IPS-NIHi7 (cell line): ENCODE results near the gene CACNG1.

Experiments used
- DNase-seq: peaks from one replicate; pipeline ENCODE4 v3.0.0; 2012; ENCODE audit warnings: mixed read lengths; ENCODE audit errors: extremely low spot score

The CACNG1 gene

GRCh38 chr17:67051155-67051538 is 6.8 kb downstream of the CACNG1 start:
- DNase-seq = no peak

DNA sequence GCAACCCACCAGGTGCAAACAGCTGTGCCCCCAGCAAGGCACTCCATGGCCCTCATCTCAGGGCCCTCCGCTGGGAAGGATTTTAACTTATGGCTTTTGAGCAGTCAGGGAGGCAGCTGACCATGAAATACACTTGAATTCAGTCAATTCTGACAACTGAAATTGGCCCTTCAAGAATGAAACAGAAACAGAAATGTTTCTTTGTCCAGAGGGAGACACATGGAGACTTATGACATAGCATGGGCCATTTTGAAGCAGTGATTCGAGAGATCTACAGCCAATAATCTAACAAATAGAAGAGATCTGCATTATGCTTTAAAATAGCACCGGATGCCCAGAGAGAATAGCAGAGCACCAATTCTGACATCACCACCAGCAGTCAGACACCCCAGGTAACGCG is 7.5 kb downstream of the CACNG1 start:
- no peak for DNase-seq

- no peak for DNase-seq
Measured at GRCh38 chr17:67052720-67053437, 8.5 kb downstream of the CACNG1 start.

GRCh38 chr17:67053438-67054000 is 9.2 kb downstream of the CACNG1 start:
- DNase-seq = no peak

GRCh38 chr17:67054011-67054591 is 9.7 kb downstream of the CACNG1 start:
- DNase-seq = peak; percentile 10

- no peak for DNase-seq
Measured at GRCh38 chr17:67054608-67055007, 10.3 kb downstream of the CACNG1 start.

- no peak for DNase-seq
Measured at GRCh38 chr17:67055041-67055443, 10.7 kb downstream of the CACNG1 start.

- peak; percentile 20 for DNase-seq
Measured at GRCh38 chr17:67055811-67056745, 11.7 kb downstream of the CACNG1 start.

- DNase-seq = peak; percentile 16
Measured at GRCh38 chr17:67056746-67057490, 12.6 kb downstream of the CACNG1 start.

GRCh38 chr17:67058036-67058435 is 13.7 kb downstream of the CACNG1 start:
- no peak for DNase-seq

GRCh38 chr17:67059372-67059771 is 15.0 kb downstream of the CACNG1 start:
- no peak for DNase-seq

DNA sequence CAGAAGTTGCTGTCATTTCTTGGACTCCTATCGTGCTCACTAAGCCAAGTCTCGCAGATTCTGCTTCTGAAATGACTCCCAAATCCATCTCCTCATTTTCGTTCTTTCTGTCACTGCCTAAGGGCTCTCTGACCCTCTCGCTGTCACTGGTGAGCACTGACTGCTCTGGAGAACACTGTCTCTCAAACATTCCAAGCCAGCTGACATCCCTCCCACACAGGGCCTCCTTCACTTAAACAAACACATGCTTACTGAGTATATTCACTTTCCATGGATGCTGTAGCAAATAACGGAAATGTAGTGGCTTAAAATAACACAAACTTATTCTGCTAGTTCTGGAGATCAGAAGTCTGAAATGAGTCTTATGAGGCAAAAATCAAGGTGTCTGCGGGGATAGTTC is 18.8 kb downstream of the CACNG1 start:
- no peak for DNase-seq

GRCh38 chr17:67066717-67067116 is 22.4 kb downstream of the CACNG1 start:
- DNase-seq = no peak

GRCh38 chr17:67067571-67068482 is 23.5 kb downstream of the CACNG1 start:
- DNase-seq = no peak

DNA sequence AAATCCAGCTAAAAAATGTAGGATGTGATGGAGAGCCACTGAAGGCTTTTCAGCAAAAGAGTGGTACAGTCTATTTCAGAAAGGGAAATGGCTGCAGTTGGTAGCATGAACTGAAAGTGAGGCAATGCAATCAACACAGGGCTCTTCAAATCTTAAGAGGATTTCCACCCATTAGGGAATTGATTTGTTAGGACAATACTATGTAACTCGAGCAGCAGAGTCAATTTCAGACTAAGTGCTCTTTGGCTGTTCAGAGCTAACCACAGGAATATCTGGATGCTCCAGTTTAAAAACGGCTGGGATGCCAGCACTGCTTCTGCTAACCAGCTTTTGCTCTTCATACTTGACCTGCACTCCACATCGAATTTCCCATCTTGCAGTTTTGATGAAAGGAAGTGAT is 24.6 kb downstream of the CACNG1 start:
- no peak for DNase-seq

- DNase-seq = no peak
Measured at GRCh38 chr17:67069603-67070136, 25.3 kb downstream of the CACNG1 start.

- no peak for DNase-seq
Measured at GRCh38 chr17:67071595-67071994, 27.2 kb downstream of the CACNG1 start.

DNA sequence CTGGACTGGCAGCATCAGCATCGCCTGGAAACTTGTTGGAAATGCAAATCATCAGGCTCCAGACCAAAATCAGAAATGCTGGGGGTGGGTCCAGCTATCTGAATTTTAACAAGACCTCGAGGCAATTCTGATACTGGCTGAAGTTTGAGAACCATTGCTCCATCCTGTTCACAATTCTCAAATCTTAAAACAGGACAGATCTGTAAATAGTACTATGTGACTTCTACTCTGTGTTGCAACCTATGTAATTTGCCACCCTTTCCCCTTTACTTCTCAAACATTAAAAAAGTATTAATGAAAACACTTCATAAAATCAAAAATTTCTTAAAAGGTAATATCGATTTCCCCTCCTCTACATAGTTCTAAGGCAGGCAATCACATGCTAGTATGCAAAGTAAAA is 28.5 kb downstream of the CACNG1 start:
- DNase-seq = no peak

DNA sequence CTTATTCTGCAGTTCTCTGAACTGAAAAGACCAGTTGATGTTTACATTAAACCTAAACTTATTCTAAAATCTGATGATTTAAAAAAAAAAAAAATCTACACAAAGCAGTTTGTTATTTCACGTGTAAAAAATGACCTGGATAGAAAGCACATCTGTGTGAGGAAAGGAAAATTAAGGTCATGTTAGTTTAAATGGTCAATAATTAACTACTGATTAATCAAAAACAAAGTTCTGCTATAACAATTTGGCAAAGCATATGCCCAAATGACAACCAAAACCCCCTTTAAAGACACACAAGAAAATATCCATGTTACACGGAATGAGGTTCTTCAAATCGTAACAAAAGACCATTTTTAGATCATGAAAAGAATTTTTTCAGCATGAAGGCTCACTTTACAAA is 30.4 kb downstream of the CACNG1 start:
- DNase-seq = no peak

DNA sequence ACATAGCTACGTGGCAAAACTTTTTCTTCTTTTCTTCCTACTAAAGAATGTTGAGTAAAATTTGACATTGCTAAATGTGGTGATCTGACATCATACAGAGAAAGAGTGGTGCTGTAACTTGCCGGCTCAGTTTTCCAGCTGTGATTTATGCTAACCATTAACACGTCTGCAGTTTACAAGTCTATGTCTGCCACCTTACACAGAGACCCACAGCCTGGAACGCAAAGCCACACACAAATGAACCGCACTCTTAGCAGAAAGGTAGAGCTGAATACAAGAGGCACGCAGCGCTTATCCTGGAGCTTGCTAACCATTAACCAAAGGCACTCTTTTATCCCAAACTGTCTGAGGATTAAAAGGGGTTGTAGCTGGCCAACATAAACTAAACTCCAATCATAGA is 31.9 kb downstream of the CACNG1 start:
- DNase-seq = no peak
